ENCODE data around the gene DUSP6.

DNA sequence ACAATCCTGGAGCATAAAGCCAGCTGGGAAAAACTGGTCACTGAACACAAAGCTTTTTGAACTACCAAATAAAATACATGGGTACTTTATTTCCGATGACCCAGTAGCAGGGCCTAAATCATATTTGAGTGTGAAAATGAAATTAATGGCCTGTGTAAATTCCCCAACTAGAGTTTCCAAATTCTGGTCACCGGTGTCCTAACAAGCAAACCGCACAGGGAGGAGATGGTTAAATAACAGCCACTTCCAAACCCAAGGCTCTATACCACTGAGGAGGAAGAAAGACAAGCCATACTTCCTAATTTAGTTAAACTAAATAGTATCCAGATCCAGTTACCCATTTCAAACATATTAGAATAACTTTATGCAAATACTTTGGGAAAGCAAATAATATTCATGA, 40.1 kb upstream of the DUSP6 start:
- TF ChIP-seq POLR2A (IDR thresholded peaks at IDR 0.05; ENCODE audit: control extremely low read depth in 1 of 2, low read depth in 2 of 2, low read length in 2 of 2) (no peak), CREB1 (IDR thresholded peaks at IDR 0.05) (no peak), JUN (IDR thresholded peaks at IDR 0.05; ENCODE audit: low read depth, low read length) (no peak), SIX5 (IDR thresholded peaks at IDR 0.05; ENCODE audit: low read depth, low read length) (no peak)
- TF ChIP-seq, protein P1, sequence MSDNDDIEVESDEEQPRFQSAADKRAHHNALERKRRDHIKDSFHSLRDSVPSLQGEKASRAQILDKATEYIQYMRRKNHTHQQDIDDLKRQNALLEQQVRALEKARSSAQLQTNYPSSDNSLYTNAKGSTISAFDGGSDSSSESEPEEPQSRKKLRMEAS (IDR thresholded peaks at IDR 0.05) = no peak
